ENCODE results near the gene GABRR2. TPM values are rescaled to one million over a fixed set of nuclear protein-coding genes. Genes with fewer than 3 reads are reported as not detected.

The GABRR2 gene
- total RNA-seq, 4 donors from 2014 or later: 0.89 TPM; not detected in 3

DNA sequence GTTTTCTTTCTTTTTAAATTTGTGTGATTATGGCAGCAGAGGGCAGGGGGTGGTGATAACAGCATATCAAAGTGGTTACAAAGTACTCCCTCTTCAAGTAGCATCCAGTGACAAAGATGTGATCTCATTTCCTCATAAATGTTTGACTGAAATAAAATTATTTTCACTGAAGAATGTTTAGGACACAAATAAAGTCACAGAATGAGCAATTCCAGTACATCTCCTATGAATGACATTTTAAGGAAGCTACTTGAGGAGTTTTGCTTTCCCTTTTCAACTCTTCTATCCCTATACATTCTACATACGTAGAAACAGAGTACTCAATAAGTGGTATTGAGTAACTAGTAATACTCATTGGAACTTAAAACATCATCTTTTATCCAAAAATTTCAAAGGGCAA lies 13.9 kb upstream of the GABRR2 start:
- WGBS: 95% methylated on average over 1 of the region's 1 CpG
- DNase-seq (ENCODE audit: low spot score in 2 of 2): no peak

DNA sequence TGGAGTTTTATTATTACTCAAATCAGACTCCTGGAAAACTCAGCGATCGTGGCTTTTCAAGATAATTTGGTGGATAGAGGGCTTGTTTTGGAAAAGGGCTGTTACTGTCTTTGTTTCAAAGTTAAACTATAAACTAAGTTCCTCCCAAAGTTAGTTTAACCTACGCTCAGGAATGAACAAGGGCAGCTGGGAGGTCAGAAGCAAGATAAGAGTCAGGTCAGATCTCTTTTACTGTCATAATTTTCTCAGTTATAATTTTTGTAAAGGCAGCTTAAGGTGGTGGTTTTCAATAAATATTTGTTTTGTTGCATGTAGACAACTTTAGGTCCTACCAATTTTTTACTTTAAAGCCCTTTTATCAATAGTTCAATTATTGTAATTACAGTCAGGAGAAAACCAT lies 9.2 kb upstream of the GABRR2 start:
- Histone ChIP-seq H3K27ac (no peak overlapping the region), H3K4me1 (no peaks in the 10 kb centered on the region), H3K27me3 (no peaks in the 10 kb centered on the region), H3K9me3 (no peaks in the 10 kb centered on the region), H3K36me3 (peaks cover 30% of the 10 kb centered on the region), H3K4me3 (no peak overlapping the region)
- TF ChIP-seq EP300 (IDR thresholded peaks at IDR 0.05) (no peak), POLR2A (IDR thresholded peaks at IDR 0.05) (no peak), POLR2AphosphoS5 (IDR thresholded peaks at IDR 0.05) (no peak)
- TF ChIP-seq, protein P1, sequence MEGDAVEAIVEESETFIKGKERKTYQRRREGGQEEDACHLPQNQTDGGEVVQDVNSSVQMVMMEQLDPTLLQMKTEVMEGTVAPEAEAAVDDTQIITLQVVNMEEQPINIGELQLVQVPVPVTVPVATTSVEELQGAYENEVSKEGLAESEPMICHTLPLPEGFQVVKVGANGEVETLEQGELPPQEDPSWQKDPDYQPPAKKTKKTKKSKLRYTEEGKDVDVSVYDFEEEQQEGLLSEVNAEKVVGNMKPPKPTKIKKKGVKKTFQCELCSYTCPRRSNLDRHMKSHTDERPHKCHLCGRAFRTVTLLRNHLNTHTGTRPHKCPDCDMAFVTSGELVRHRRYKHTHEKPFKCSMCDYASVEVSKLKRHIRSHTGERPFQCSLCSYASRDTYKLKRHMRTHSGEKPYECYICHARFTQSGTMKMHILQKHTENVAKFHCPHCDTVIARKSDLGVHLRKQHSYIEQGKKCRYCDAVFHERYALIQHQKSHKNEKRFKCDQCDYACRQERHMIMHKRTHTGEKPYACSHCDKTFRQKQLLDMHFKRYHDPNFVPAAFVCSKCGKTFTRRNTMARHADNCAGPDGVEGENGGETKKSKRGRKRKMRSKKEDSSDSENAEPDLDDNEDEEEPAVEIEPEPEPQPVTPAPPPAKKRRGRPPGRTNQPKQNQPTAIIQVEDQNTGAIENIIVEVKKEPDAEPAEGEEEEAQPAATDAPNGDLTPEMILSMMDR (IDR thresholded peaks at IDR 0.05): no peak
- DNase-seq (ENCODE audit: low spot score in 2 of 2): no peak
- 87% methylated on average over 3 of the region's 3 CpGs for WGBS

More for the DNA sequence above, 13.9 kb upstream of the GABRR2 start:
- Histone ChIP-seq H3K36me3 (peaks cover 53% of the 10 kb centered on the region), H3K4me3 (no peak overlapping the region), H3K27me3 (no peaks in the 10 kb centered on the region), H3K27ac (no peak overlapping the region), H3K4me1 (no peaks in the 10 kb centered on the region), H3K9me3 (no peaks in the 10 kb centered on the region)
- TF ChIP-seq POLR2A (IDR thresholded peaks at IDR 0.05) (no peak), POLR2AphosphoS5 (IDR thresholded peaks at IDR 0.05) (no peak), EP300 (IDR thresholded peaks at IDR 0.05) (no peak)
- TF ChIP-seq, protein P1 (IDR thresholded peaks at IDR 0.05): no peak

DNA sequence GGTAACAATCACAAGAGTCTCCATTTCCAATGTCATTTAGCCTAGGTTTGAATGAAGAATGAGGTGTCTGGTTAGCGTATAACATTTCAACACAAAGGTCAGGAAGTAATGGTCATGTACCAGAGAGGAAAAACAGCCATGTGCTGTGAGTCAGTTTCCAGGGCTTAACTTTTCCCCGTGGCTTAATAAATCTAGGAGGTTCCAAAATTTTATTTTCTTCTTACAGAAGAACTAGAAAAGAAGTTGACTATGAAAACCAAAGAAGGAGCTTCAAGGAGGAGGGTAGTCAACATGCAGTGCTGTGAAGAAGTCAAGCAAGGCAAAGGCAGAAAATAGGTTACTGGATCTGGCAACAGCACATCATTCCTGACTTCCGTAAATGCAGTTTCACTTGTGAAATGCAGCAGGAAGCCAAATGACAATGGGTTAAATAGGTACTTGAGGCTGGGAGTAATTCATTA lies 8.4 kb upstream of the GABRR2 start:
- H3K4me1 ChIP-seq: no peaks in the 10 kb centered on the region
- peaks cover 22% of the 10 kb centered on the region for H3K36me3 ChIP-seq
- H3K27me3 ChIP-seq: no peaks in the 10 kb centered on the region
- WGBS: 72% methylated on average over 3 of the region's 3 CpGs
- no peaks in the 10 kb centered on the region for H3K9me3 ChIP-seq
- no peak overlapping the region for H3K4me3 ChIP-seq
- no peak for TF ChIP-seq EP300 (IDR thresholded peaks at IDR 0.05)
- H3K27ac ChIP-seq: no peak overlapping the region
- DNase-seq (ENCODE audit: low spot score in 2 of 2): no peak

DNA sequence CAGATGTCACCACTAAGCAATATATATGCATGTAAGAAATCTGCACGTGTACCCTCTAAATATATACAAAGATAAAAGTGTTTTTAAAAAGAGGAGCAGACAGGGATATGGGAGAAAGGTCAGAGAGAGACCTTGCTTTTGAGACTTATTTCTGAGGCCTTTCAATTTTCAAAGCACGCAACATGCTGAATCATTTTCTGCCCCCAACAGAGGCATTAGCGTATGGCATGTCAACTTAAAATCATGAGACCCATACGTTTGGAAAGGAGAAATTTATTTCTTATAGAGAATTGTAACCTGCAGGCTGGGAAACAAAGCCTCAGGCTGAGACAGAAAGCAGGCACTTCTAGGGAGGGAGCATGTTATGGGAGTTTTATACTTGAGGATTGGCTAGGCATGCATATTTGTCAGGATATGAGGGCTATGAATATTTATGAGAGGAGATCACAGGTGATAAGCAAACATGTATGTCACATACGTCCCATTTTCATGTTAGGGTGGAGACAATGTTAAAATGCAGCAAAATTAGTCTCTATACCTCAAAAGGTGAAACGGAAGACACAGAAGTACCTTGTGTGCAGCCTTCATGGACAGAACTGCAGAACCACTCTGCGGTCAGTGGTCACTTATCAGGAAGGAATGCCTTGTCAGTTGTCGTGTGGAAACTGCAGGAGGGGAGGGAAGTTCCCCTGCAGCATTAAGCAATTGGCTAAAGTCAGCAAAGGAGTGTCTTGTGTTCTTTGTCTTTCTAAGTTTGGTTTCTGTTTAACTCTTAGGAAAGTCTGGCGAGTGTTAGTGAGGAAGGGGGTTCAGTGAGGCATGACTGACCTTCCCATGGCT lies 6.3 kb upstream of the GABRR2 start:
- no peaks in the 10 kb centered on the region for H3K9me3 ChIP-seq
- H3K4me1 ChIP-seq: no peaks in the 10 kb centered on the region
- H3K27me3 ChIP-seq: no peaks in the 10 kb centered on the region
- WGBS: 76% methylated on average over 9 of the region's 9 CpGs
- peaks cover 8% of the 10 kb centered on the region for H3K36me3 ChIP-seq
- H3K27ac ChIP-seq: no peak overlapping the region
- DNase-seq (ENCODE audit: low spot score in 2 of 2): no peak
- TF ChIP-seq EP300 (IDR thresholded peaks at IDR 0.05): no peak
- no peak for TF ChIP-seq POLR2A (IDR thresholded peaks at IDR 0.05)
- TF ChIP-seq, protein P1 (IDR thresholded peaks at IDR 0.05): no peak
- TF ChIP-seq POLR2AphosphoS5 (IDR thresholded peaks at IDR 0.05): no peak
- no peak overlapping the region for H3K4me3 ChIP-seq

DNA sequence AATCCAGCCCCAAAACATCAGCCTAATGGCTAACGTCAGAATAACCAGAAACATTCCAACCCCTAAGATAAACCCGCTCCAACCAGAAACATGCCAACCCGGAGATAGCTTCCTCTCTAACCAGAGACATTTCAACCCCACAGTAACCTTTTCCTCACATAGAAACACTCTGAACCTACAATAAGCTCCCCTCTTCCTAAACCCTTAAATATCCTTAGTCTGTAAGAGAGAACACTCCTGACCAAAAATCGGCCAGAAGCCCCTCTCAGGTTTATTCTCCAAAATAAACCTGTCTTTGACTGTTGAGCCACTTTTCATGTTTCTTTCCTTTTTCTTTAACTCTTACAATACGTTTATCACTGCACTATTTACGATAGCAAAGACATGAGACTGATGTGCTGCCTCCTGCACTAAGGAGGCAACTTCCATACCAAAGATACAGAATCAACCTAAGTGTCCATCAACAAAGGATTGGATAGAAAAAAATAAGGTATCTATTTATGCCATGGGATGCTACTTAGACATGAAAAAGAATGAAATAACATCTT lies 5.0 kb upstream of the GABRR2 start:
- no peak for DNase-seq (ENCODE audit: low spot score in 2 of 2)
- no peaks in the 10 kb centered on the region for H3K4me1 ChIP-seq
- 93% methylated on average over 6 of the region's 6 CpGs for WGBS
- no peaks in the 10 kb centered on the region for H3K9me3 ChIP-seq
- no peaks in the 10 kb centered on the region for H3K27me3 ChIP-seq
- no peak overlapping the region for H3K4me3 ChIP-seq
- H3K36me3 ChIP-seq: peaks cover 3% of the 10 kb centered on the region
- no peak overlapping the region for H3K27ac ChIP-seq
- TF ChIP-seq POLR2A (IDR thresholded peaks at IDR 0.05) (no peak), EP300 (IDR thresholded peaks at IDR 0.05) (no peak), POLR2AphosphoS5 (IDR thresholded peaks at IDR 0.05) (no peak)
- TF ChIP-seq, protein P1 (IDR thresholded peaks at IDR 0.05): no peak
